HG03521 (cell line): ENCODE results near the gene TRAK2.

Experiments
- ATAC-seq: cut with Tn5 transposase; IDR thresholded peaks from one replicate; pipeline ENCODE4 v1.9.1; 2021; ENCODE audit warnings: mild to moderate bottlenecking, moderate library complexity; ENCODE audit not compliant: unreplicated experiment

TRAK2 gene

GRCh38 chr2:201362396-201362795 lies 88.9 kb downstream of the TRAK2 start:
- no peak for ATAC-seq

- no peak for ATAC-seq
Measured at GRCh38 chr2:201361078-201361733, 90.1 kb downstream of the TRAK2 start.

- no peak for ATAC-seq
Measured at GRCh38 chr2:201360256-201360655, 91.0 kb downstream of the TRAK2 start.

DNA sequence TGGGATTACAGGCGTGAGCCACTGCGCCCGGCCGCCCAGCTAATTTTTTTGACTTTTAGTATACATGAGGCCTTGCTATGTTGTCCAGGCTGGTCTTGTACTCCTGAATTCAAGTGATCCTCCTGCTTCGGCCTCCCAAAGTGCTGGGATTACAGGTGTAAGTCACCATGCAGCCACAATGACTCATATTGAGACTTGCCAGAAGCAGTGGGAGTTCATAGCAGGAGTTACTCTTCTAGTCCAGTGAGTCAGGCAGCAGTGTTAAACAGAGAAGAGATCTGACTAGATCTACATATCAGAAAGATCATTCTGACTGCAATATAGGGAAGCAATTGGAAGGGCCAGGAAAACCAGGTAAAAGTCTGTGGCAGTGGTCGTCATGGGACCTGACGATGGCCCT lies 92.6 kb downstream of the TRAK2 start:
- ATAC-seq = no peak

DNA sequence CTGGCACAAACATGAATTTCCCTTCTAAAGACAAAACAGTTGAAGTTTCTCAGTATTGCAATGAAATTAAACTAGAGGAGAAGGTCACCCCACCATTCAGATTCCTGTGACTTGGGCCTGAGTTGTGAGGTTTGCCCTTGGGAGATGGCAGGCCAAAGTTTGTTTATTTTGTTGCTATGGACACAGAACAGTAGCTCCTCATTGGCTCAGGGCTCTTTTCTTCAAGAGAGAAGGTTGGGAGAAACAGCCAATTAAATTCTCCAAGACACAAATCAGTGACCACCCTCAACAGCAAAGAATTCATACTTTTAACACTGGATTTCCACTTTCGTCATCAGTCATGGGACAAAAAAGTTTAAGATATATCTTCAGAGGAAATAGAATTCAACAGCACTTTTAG lies 94.0 kb downstream of the TRAK2 start, which contains the start of gene FLACC1:
TSS of gene FLACC1 (minus strand) at position 125 of the 400 bp plus-strand sequence. CDS start 5,941 bp downstream, outside the sequence.
- no peak for ATAC-seq

- no peak for ATAC-seq
Measured at GRCh38 chr2:201353116-201353515, 98.1 kb downstream of the TRAK2 start.

GRCh38 chr2:201350879-201351278 lies 100.4 kb downstream of the TRAK2 start:
- no peak for ATAC-seq

GRCh38 chr2:201349601-201350000 lies 101.7 kb downstream of the TRAK2 start:
- ATAC-seq = no peak

GRCh38 chr2:201348758-201349157 lies 102.5 kb downstream of the TRAK2 start:
- ATAC-seq = no peak

- ATAC-seq = no peak
Measured at GRCh38 chr2:201347138-201347537, 104.1 kb downstream of the TRAK2 start.

DNA sequence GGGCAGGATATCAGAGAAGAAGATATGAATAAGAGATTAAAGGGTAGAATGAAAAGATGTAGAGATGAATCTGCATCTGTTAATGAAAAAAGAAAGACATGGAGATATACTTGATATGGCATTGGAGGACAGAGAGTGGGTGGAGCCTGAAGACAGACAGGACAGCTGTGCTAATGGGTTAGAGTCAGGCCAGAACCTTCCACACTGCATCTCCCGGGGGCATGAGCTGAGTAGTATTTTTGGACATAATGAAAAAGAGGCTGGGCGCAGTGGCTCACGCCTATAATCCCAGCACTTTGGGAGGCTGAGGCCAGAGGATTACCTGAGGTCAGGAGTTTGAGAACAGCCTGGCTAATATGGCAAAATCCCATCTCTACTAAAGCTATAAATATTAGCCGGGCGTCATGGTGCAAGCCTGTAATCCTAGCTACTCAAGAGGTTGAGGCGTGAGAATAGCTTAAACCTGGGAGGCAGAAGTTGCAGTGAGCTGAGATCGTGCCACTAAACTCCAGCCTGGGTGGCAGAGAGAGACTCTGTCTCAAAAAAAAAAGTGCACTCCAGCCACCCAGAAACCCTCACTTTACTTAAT lies 105.5 kb downstream of the TRAK2 start:
- ATAC-seq = no peak

GRCh38 chr2:201344663-201345366 lies 106.4 kb downstream of the TRAK2 start:
- peak; percentile 73 for ATAC-seq

DNA sequence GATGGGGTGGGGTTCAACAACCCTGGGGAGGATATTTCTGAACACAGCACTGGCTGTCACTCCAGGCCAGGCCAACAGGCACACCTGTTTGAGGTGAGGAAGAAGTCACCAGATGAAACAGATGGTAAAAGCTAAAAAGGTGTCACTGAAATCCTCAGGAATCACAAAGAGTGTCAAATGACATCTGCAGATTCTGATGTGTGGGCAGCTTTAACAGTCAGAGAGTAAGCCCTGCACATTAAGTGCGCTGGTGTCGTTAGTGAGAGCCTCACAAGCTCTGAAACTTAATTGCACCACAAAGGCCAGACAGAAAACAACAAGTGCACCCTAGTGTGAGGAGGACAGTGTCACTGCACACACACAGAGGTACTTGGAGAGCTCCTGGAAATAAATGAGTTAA lies 107.7 kb downstream of the TRAK2 start:
- no peak for ATAC-seq

DNA sequence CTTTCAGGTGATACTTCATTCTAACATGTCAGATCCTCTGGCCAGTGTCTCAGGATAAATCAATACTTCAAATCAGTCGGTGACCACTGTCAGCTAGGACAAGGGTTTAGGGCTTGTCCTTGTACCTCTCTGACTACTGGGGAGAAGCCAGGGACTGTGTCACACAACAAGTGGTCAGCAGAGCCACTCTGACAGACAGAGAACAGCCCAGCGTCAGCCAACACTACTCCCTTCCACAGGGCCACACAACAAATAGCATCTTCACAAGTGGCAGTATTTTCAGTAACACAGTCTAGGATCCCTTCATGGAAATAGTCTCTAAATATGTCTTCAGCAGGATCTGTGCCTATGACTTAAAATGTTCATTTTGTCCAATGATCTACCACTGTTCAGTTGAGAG lies 108.3 kb downstream of the TRAK2 start:
- ATAC-seq = no peak

DNA sequence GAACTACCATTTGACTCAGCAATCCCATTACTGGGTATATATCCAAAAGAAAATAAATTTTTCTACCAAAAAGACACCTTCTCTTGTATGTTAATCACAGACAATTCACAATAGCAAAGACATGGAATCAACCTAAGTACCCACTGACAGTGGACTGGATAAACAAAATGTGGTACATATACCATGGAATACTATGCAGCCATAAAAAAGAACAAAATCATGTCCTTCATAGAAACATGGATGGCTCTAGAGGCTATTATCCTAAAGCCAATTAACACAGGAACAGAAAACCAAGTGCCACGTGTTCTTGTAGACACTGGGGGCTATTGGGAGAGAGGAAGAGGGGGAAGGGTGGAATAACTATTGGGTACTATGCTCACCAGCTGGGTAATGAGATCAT lies 121.8 kb downstream of the TRAK2 start:
- ATAC-seq = no peak

- no peak for ATAC-seq
Measured at GRCh38 chr2:201327678-201328077, 123.6 kb downstream of the TRAK2 start.
